ENCODE results near the gene ECHS1. TPM values are rescaled to one million over a fixed set of nuclear protein-coding genes. Genes with fewer than 3 reads are reported as not detected.
"Not testable (repeated sequence)": the region's sequence is repeated elsewhere in the genome, so short reads cannot be mapped to it uniquely, and the experiment has no call there.

Gene ECHS1
- polyA plus RNA-seq, 1 donor from 2014 or later: 122 TPM

- no peak overlapping the region for H3K4me3 ChIP-seq (ENCODE audit: low read length)
- no peaks in the 10 kb centered on the region for H3K9me3 ChIP-seq (ENCODE audit: low read length)
- no peak overlapping the region for H3K9ac ChIP-seq (ENCODE audit: low read length)
- H3K36me3 ChIP-seq (ENCODE audit: insufficient read depth, low read length): peaks cover 6% of the 10 kb centered on the region
- no peak overlapping the region for H3K27ac ChIP-seq (ENCODE audit: low read length)
- H3K27me3 ChIP-seq (ENCODE audit: insufficient read depth, low read depth, low read length): no peaks in the 10 kb centered on the region
- peaks cover 5% of the 10 kb centered on the region for H3K79me2 ChIP-seq (replicated peaks; ENCODE audit: insufficient read depth, low read length)
- H3K9me2 ChIP-seq (ENCODE audit: insufficient read depth, low read length): no peaks in the 10 kb centered on the region
- H3K4me2 ChIP-seq (ENCODE audit: low read length): no peak overlapping the region
- H4K20me1 ChIP-seq (ENCODE audit: insufficient read depth): no peaks in the 10 kb centered on the region
- H3F3A ChIP-seq (ENCODE audit: insufficient read depth, low read length, poor library complexity, severe bottlenecking): no peaks in the 10 kb centered on the region
- TF ChIP-seq RAD21 (conservative IDR thresholded peaks at IDR 0.05) (no peak), EP300 (conservative IDR thresholded peaks at IDR 0.05; ENCODE audit: poor library complexity, severe bottlenecking) (no peak)
- H2AFZ ChIP-seq (ENCODE audit: low read depth, low read length): no peak overlapping the region
These were observed 42.6 kb upstream of the ECHS1 start for GRCh38 chr10:133415752-133416151.

GRCh38 chr10:133414401-133414800, 41.2 kb upstream of the ECHS1 start:
- Histone ChIP-seq H3K79me2 (replicated peaks; ENCODE audit: insufficient read depth, low read length) (peaks cover 10% of the 10 kb centered on the region), H3K36me3 (ENCODE audit: insufficient read depth, low read length) (peaks cover 19% of the 10 kb centered on the region)
- not testable (repeated sequence) for H3K9me3 ChIP-seq (ENCODE audit: low read length); H3K9ac ChIP-seq (ENCODE audit: low read length); H3K4me3 ChIP-seq (ENCODE audit: low read length); H2AFZ ChIP-seq (ENCODE audit: low read depth, low read length); H3K27ac ChIP-seq (ENCODE audit: low read length); H3K27me3 ChIP-seq (ENCODE audit: insufficient read depth, low read depth, low read length); H3K4me2 ChIP-seq (ENCODE audit: low read length); H3K9me2 ChIP-seq (ENCODE audit: insufficient read depth, low read length); H4K20me1 ChIP-seq (ENCODE audit: insufficient read depth); H3F3A ChIP-seq (ENCODE audit: insufficient read depth, low read length, poor library complexity, severe bottlenecking)

- Histone ChIP-seq H3K4me2 (ENCODE audit: low read length) (no peak overlapping the region), H3K27ac (ENCODE audit: low read length) (no peak overlapping the region), H3K36me3 (ENCODE audit: insufficient read depth, low read length) (peaks cover 19% of the 10 kb centered on the region), H3K9me2 (ENCODE audit: insufficient read depth, low read length) (no peaks in the 10 kb centered on the region), H3K79me2 (replicated peaks; ENCODE audit: insufficient read depth, low read length) (peaks cover 23% of the 10 kb centered on the region), H3F3A (ENCODE audit: insufficient read depth, low read length, poor library complexity, severe bottlenecking) (no peaks in the 10 kb centered on the region), H3K9ac (ENCODE audit: low read length) (no peak overlapping the region), H4K20me1 (ENCODE audit: insufficient read depth) (no peaks in the 10 kb centered on the region), H3K4me3 (ENCODE audit: low read length) (no peak overlapping the region), H3K27me3 (ENCODE audit: insufficient read depth, low read depth, low read length) (no peaks in the 10 kb centered on the region), H3K9me3 (ENCODE audit: low read length) (no peaks in the 10 kb centered on the region), H2AFZ (ENCODE audit: low read depth, low read length) (no peak overlapping the region)
- TF ChIP-seq TAF1 (IDR thresholded peaks at IDR 0.05; ENCODE audit: low read depth): no peak
- TF ChIP-seq RAD21 (conservative IDR thresholded peaks at IDR 0.05): no peak
- TF ChIP-seq SMC3 (conservative IDR thresholded peaks at IDR 0.05; ENCODE audit: poor library complexity): no peak
These were observed 39.2 kb upstream of the ECHS1 start for GRCh38 chr10:133412381-133412711.

- no peak overlapping the region for H3K4me3 ChIP-seq (ENCODE audit: low read length)
- H3K36me3 ChIP-seq (ENCODE audit: insufficient read depth, low read length): peaks cover 19% of the 10 kb centered on the region
- TF ChIP-seq REST (IDR thresholded peaks at IDR 0.05; ENCODE audit: borderline replicate concordance): no peak
- TF ChIP-seq POLR2AphosphoS5 (IDR thresholded peaks at IDR 0.05): no peak
- TF ChIP-seq RAD21 (conservative IDR thresholded peaks at IDR 0.05): no peak
- TF ChIP-seq SMC3 (conservative IDR thresholded peaks at IDR 0.05; ENCODE audit: poor library complexity): no peak
- TF ChIP-seq MXI1 (conservative IDR thresholded peaks at IDR 0.05; ENCODE audit: poor library complexity, severe bottlenecking): no peak
- TF ChIP-seq TAF1 (IDR thresholded peaks at IDR 0.05; ENCODE audit: low read depth): no peak
- no peak for TF ChIP-seq CTCF (IDR thresholded peaks at IDR 0.05; ENCODE audit: poor library complexity, severe bottlenecking)
These were observed 38.6 kb upstream of the ECHS1 start for GRCh38 chr10:133411523-133412380.

More at GRCh38 chr10:133411523-133412380, 38.6 kb upstream of the ECHS1 start:
- H3K27me3 ChIP-seq (ENCODE audit: insufficient read depth, low read depth, low read length): no peaks in the 10 kb centered on the region
- H3K27ac ChIP-seq (ENCODE audit: low read length): no peak overlapping the region
- no peak overlapping the region for H3K9ac ChIP-seq (ENCODE audit: low read length)
- no peaks in the 10 kb centered on the region for H3K9me3 ChIP-seq (ENCODE audit: low read length)
- no peaks in the 10 kb centered on the region for H4K20me1 ChIP-seq (ENCODE audit: insufficient read depth)
- no peak overlapping the region for H2AFZ ChIP-seq (ENCODE audit: low read depth, low read length)
- no peak overlapping the region for H3K4me2 ChIP-seq (ENCODE audit: low read length)
- no peaks in the 10 kb centered on the region for H3F3A ChIP-seq (ENCODE audit: insufficient read depth, low read length, poor library complexity, severe bottlenecking)
- peaks cover 23% of the 10 kb centered on the region for H3K79me2 ChIP-seq (replicated peaks; ENCODE audit: insufficient read depth, low read length)
- no peaks in the 10 kb centered on the region for H3K9me2 ChIP-seq (ENCODE audit: insufficient read depth, low read length)

All from neural cell (in vitro differentiated cells).